ENCODE measurements around the gene TRMO. TPM values are rescaled to one million over a fixed set of nuclear protein-coding genes. Genes with fewer than 3 reads are reported as not detected.

Gene TRMO
- total RNA-seq, 1 donor from 2014 or later = 27.7 TPM

DNA sequence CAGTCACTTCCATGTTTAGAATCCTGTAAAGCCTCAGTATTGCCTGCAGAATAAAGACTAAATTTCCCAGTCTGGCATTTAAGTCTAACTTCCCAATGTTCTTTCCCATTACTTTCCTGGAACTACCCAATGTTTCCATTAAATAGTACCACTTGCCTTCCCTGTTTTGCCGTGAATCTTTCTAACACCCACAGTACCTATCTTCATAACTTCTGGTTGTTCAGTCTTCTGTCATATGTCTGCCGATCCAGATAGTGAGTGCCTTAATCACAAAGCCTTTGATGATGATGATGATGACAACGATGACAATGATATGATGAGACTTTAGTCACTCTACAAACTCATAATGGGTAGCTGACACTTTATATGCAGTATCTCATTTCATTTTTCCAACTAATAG is 22.3 kb upstream of the TRMO start:
- Histone ChIP-seq H3K4me1 (no peaks in the 10 kb centered on the region), H3K36me3 (no peaks in the 10 kb centered on the region), H3K4me3 (no peak overlapping the region), H3K27me3 (no peaks in the 10 kb centered on the region), H3K27ac (no peak overlapping the region), H3K9me3 (no peaks in the 10 kb centered on the region)
- no peak for DNase-seq (ENCODE audit: extremely low spot score in 2 of 2)
- no peak for TF ChIP-seq POLR2A (IDR thresholded peaks at IDR 0.05)
- TF ChIP-seq, protein P1, sequence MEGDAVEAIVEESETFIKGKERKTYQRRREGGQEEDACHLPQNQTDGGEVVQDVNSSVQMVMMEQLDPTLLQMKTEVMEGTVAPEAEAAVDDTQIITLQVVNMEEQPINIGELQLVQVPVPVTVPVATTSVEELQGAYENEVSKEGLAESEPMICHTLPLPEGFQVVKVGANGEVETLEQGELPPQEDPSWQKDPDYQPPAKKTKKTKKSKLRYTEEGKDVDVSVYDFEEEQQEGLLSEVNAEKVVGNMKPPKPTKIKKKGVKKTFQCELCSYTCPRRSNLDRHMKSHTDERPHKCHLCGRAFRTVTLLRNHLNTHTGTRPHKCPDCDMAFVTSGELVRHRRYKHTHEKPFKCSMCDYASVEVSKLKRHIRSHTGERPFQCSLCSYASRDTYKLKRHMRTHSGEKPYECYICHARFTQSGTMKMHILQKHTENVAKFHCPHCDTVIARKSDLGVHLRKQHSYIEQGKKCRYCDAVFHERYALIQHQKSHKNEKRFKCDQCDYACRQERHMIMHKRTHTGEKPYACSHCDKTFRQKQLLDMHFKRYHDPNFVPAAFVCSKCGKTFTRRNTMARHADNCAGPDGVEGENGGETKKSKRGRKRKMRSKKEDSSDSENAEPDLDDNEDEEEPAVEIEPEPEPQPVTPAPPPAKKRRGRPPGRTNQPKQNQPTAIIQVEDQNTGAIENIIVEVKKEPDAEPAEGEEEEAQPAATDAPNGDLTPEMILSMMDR (IDR thresholded peaks at IDR 0.05) = no peak
- no peak for TF ChIP-seq POLR2AphosphoS5 (IDR thresholded peaks at IDR 0.05; ENCODE audit: insufficient read depth in 1 of 2, low read depth in 1 of 2)
- intact Hi-C loops (cut with DNase I) = no loop called here

DNA sequence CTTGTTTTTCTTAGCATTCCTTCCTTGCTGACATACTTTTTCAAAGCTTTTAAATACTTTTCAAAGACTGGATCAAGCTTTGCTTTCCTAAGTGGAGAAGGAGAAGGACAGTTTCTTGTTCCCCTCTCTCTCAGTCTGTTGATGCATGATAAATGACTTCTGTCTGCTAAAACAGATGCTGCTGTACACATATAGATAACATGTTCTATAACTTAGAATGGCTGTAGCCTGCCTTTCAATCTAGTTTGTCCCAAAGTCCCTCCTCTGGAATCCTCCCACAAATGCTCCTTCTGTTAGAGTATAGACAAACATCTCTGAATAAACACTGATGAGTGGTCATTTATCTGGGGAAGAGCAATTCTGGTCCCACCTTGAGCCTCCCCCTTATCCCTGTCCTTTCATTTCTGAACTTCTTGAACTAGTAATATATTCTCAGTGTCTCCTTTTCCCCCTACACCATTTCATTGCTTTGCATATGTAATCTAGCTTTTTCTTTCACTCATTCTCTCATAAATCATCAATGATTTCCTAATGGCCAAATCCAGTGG is 21.1 kb upstream of the TRMO start:
- H3K4me1 ChIP-seq = no peaks in the 10 kb centered on the region
- no peaks in the 10 kb centered on the region for H3K27me3 ChIP-seq
- no peak for DNase-seq (ENCODE audit: extremely low spot score in 2 of 2)
- intact Hi-C loops (cut with DNase I) = no loop called here
- H3K4me3 ChIP-seq = no peak overlapping the region
- TF ChIP-seq, protein P1 (IDR thresholded peaks at IDR 0.05) = no peak
- TF ChIP-seq POLR2AphosphoS5 (IDR thresholded peaks at IDR 0.05; ENCODE audit: insufficient read depth in 1 of 2, low read depth in 1 of 2) (no peak), POLR2A (IDR thresholded peaks at IDR 0.05) (no peak)
- H3K27ac ChIP-seq = no peak overlapping the region
- H3K9me3 ChIP-seq = no peaks in the 10 kb centered on the region
- H3K36me3 ChIP-seq = no peaks in the 10 kb centered on the region

DNA sequence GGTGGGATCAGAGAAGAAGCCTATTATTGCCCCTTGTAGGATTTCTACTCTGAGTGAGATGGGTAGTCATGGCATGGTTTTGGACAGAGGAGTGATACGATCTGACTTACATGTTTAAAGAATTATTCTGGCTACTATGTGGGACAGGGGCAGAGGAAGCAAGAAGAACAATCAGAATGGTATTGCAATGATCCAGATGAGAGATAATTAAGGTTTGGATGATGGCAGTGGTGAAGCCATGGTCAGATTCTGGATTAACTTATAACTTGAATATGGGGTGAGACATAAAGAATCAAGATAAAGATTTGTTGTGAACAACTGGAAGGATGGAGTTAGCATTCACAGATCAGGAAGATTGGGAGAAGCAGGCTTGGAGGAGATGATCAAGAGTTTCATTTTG is 19.0 kb upstream of the TRMO start:
- H3K4me1 ChIP-seq = no peaks in the 10 kb centered on the region
- H3K36me3 ChIP-seq = no peaks in the 10 kb centered on the region
- TF ChIP-seq POLR2A (IDR thresholded peaks at IDR 0.05) = no peak
- no peak for TF ChIP-seq POLR2AphosphoS5 (IDR thresholded peaks at IDR 0.05; ENCODE audit: insufficient read depth in 1 of 2, low read depth in 1 of 2)
- TF ChIP-seq, protein P1 (IDR thresholded peaks at IDR 0.05) = no peak
- no peaks in the 10 kb centered on the region for H3K27me3 ChIP-seq
- no peak overlapping the region for H3K27ac ChIP-seq
- H3K9me3 ChIP-seq = no peaks in the 10 kb centered on the region
- no peak overlapping the region for H3K4me3 ChIP-seq
- DNase-seq (ENCODE audit: extremely low spot score in 2 of 2) = no peak
- intact Hi-C loops (cut with DNase I) = no loop called here

DNA sequence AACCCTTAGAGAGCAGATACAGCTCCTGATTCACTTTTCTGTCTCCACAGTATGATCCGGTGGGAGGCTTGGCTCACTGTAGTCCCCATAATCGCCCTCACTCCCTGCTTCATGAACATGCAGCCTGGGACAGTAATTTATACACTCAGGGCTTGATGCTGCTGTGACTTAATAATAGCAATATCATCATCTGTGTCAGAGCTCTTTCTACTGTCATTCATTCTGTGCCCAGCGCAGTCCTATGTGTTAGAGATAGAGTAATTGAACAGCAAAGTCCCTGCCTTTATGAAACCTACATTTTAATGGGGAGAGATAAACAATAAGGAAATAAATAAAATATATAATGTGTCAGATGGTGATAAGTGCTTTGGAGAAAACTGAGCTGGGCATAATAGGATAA is 18.4 kb upstream of the TRMO start:
- no peaks in the 10 kb centered on the region for H3K27me3 ChIP-seq
- TF ChIP-seq, protein P1 (IDR thresholded peaks at IDR 0.05) = no peak
- TF ChIP-seq POLR2AphosphoS5 (IDR thresholded peaks at IDR 0.05; ENCODE audit: insufficient read depth in 1 of 2, low read depth in 1 of 2) = no peak
- no peak for TF ChIP-seq POLR2A (IDR thresholded peaks at IDR 0.05)
- H3K4me1 ChIP-seq = no peaks in the 10 kb centered on the region
- intact Hi-C loops (cut with DNase I) = no loop called here
- no peaks in the 10 kb centered on the region for H3K9me3 ChIP-seq
- no peak overlapping the region for H3K4me3 ChIP-seq
- no peak for DNase-seq (ENCODE audit: extremely low spot score in 2 of 2)
- no peak overlapping the region for H3K27ac ChIP-seq
- H3K36me3 ChIP-seq = no peaks in the 10 kb centered on the region

DNA sequence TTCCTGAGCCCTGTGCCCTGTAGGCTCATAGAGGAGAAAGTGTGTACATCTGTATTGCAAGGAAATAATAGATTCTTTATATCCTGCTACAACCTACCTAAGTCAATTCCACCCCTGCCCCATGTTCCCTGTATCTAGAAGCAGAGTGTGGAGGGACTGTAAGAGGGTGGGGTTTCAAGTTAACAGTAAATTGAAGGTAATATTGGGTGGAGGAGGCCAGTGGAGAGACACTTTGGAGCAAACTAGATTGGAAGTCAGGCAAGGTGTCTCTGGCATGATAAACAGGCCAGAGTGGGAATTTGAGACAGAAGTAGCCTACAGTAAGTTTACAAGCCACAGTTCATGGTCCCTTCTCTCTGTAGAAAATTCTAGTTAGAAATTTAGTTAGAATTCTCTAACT is 17.9 kb upstream of the TRMO start:
- intact Hi-C loops (cut with DNase I) = no loop called here
- H3K4me1 ChIP-seq = no peaks in the 10 kb centered on the region
- no peak for DNase-seq (ENCODE audit: extremely low spot score in 2 of 2)

More for the DNA sequence above, 17.9 kb upstream of the TRMO start:
- Histone ChIP-seq H3K9me3 (no peaks in the 10 kb centered on the region), H3K4me3 (no peak overlapping the region), H3K27me3 (no peaks in the 10 kb centered on the region), H3K36me3 (no peaks in the 10 kb centered on the region), H3K27ac (no peak overlapping the region)
- TF ChIP-seq POLR2A (IDR thresholded peaks at IDR 0.05) (no peak), POLR2AphosphoS5 (IDR thresholded peaks at IDR 0.05; ENCODE audit: insufficient read depth in 1 of 2, low read depth in 1 of 2) (no peak)

All from vagina (tissue), 2 donors.